ENCODE data around the gene ANKRD23.
A peak's percentile ranks its signal among the peaks of the same experiment; 100 is the strongest.

ANKRD23 gene

DNA sequence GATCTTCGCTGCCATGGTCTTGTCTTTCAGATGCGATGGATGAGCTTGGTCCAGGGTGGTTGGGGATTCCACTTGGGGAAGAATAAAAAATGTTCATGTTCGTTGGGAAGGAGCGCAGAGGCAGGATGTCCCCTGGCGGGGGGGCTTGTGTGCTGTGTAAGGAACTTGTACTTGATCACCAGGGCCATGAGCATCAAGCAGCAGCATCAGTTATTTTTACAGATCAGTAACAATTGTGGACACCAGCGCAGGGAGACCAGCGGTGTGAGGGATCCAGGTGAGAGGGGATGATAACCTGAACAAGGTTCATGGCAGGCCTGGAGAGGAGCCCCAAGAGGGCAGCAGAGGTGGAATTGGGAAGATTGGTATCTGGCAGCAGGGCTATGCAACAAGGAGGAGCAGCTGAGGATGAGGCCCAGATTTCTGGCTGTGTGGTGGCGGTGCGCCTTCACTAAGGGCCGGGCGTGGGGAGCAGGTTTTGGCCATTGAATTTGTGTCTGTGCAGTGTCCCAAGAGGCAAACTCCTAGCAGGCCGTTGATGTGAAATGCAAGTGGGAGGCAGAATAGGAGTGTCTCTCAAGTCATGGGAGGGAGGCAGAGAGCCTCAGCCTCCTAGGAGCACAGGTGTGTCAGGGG lies 23.8 kb downstream of the ANKRD23 start:
- Histone ChIP-seq H3K9ac (ENCODE audit: low read depth, low read length) (no peak overlapping the region), H3K4me3 (ENCODE audit: low read length) (no peak overlapping the region), H3K36me3 (ENCODE audit: insufficient read depth, low read length) (peaks cover 44% of the 10 kb centered on the region), H3K4me1 (ENCODE audit: insufficient read depth, low read length) (peaks cover 15% of the 10 kb centered on the region; the same call in 1 of the 2 replicates), H3K9me3 (ENCODE audit: insufficient read depth, low read depth, low read length) (no peaks in the 10 kb centered on the region), H3K27ac (ENCODE audit: low read depth, low read length) (no peak overlapping the region), H3K27me3 (ENCODE audit: insufficient read depth, low read length) (no peaks in the 10 kb centered on the region; the same call in 1 of the 2 replicates)
- WGBS = 92% methylated on average over 12 of the region's 12 CpGs

DNA sequence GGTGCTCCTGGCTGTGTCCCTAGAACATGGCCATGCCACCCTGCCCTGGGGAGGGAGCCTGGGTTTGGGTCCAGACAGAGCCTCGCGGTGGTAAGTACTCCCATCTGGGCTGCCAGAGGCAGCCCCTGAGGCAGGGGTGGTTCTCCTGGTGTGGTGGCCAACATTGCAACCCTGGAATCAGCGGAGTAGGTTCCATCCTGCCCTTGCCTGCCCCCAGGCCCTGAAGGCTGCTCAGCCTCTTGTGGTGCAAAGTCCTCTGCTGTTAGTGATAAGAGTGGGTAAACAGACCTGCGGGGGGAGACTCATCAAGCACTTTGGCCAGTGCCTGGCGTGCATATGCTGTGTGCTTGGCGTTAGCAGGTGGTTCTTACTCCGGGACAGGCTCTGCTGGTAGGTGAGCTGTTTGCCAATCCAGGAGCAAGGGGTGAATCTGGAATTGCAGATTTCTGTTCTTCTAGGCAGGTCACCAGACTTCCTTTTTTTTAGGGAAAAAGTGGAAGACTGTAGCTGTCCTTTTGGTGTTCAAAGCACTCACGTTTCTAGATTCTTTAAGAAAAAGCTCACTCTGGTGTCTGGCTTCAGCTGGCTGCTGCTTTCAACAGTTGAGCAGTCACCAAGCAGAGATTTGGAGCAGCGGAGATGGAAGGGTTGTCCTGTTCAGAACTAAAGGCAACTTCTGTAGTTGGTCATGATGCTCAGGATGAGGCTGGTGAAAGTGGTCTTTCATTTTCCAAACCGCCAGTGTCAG lies 24.5 kb downstream of the ANKRD23 start:
- Histone ChIP-seq H3K36me3 (ENCODE audit: insufficient read depth, low read length) (peaks cover 37% of the 10 kb centered on the region), H3K9ac (ENCODE audit: low read depth, low read length) (no peak overlapping the region), H3K4me1 (ENCODE audit: insufficient read depth, low read length) (peaks cover 17% of the 10 kb centered on the region; the same call in 1 of the 2 replicates), H3K9me3 (ENCODE audit: insufficient read depth, low read depth, low read length) (no peaks in the 10 kb centered on the region), H3K27ac (ENCODE audit: low read depth, low read length) (no peak overlapping the region), H3K4me3 (ENCODE audit: low read length) (no peak overlapping the region), H3K27me3 (ENCODE audit: insufficient read depth, low read length) (no peaks in the 10 kb centered on the region; the same call in 1 of the 2 replicates)
- WGBS = 77% methylated on average over 10 of the region's 10 CpGs

DNA sequence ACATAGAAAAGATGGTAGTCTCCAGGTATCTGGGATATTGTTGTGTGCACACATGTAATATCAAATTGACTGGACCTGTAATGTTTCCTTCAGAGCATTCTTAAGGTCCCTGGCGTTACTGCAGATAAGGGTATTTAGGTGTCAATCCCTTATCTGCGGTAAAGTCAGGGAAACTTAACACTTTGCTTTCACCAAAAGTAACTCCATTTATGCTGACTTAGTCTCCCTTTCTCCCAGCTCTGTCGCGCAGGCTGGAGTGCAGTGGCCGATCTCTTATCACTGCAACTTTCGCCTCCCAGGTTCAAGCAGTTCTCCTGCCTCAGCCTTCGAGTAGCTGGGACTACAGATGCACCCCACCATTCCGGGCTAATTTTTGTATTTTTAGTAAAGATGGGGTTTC lies 25.9 kb downstream of the ANKRD23 start:
- 82% methylated on average over 8 of the region's 8 CpGs for WGBS
- Histone ChIP-seq H3K9ac (ENCODE audit: low read depth, low read length) (no peak overlapping the region), H3K4me1 (ENCODE audit: insufficient read depth, low read length) (peaks cover 17% of the 10 kb centered on the region; the same call in 1 of the 2 replicates), H3K27me3 (ENCODE audit: insufficient read depth, low read length) (no peaks in the 10 kb centered on the region; the same call in 1 of the 2 replicates), H3K27ac (ENCODE audit: low read depth, low read length) (no peak overlapping the region), H3K4me3 (ENCODE audit: low read length) (peak overlapping the region; percentile 64), H3K9me3 (ENCODE audit: insufficient read depth, low read depth, low read length) (no peaks in the 10 kb centered on the region), H3K36me3 (ENCODE audit: insufficient read depth, low read length) (peaks cover 25% of the 10 kb centered on the region)

DNA sequence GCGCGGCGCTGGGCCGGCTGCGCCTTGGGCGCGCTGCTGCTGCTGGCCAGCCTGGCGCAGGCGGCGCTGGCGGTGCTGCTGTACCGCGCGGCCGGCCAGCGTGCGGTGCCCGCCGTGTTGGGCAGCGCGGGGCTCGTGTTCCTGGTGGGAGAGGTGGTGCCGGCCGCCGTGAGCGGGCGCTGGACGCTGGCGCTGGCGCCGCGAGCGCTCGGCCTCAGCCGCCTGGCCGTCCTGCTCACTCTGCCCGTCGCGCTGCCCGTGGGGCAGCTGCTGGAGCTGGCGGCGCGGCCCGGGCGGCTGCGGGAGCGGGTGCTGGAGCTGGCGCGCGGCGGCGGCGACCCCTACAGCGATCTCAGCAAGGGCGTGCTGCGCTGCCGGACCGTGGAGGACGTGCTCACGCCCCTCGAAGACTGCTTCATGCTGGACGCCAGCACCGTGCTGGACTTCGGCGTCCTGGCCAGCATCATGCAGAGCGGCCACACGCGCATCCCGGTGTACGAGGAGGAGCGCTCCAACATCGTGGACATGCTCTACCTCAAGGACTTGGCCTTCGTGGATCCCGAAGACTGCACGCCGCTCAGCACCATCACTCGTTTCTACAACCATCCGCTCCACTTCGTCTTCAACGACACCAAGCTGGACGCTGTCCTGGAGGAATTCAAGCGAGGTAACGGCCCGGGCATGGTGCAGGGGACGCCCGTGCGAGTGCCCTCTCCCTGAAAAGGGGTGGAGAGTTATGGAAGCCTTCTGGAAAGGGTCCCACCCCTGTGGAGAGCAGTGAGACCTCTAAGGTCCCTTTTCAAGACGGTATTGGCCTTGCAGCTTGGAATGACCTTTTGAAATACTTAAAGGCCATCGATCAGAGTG lies 26.8 kb downstream of the ANKRD23 start:
- peak overlapping the region; percentile 64 for H3K4me3 ChIP-seq (ENCODE audit: low read length)
- H3K27me3 ChIP-seq (ENCODE audit: insufficient read depth, low read length) = no peaks in the 10 kb centered on the region; the same call in 1 of the 2 replicates
- WGBS = 2% methylated on average over 89 of the region's 89 CpGs
- H3K4me1 ChIP-seq (ENCODE audit: insufficient read depth, low read length) = peaks cover 17% of the 10 kb centered on the region; the same call in 1 of the 2 replicates
- H3K9ac ChIP-seq (ENCODE audit: low read depth, low read length) = peak overlapping the region; percentile 81
- H3K27ac ChIP-seq (ENCODE audit: low read depth, low read length) = no peak overlapping the region
- H3K9me3 ChIP-seq (ENCODE audit: insufficient read depth, low read depth, low read length) = no peaks in the 10 kb centered on the region
- peaks cover 19% of the 10 kb centered on the region for H3K36me3 ChIP-seq (ENCODE audit: insufficient read depth, low read length)

DNA sequence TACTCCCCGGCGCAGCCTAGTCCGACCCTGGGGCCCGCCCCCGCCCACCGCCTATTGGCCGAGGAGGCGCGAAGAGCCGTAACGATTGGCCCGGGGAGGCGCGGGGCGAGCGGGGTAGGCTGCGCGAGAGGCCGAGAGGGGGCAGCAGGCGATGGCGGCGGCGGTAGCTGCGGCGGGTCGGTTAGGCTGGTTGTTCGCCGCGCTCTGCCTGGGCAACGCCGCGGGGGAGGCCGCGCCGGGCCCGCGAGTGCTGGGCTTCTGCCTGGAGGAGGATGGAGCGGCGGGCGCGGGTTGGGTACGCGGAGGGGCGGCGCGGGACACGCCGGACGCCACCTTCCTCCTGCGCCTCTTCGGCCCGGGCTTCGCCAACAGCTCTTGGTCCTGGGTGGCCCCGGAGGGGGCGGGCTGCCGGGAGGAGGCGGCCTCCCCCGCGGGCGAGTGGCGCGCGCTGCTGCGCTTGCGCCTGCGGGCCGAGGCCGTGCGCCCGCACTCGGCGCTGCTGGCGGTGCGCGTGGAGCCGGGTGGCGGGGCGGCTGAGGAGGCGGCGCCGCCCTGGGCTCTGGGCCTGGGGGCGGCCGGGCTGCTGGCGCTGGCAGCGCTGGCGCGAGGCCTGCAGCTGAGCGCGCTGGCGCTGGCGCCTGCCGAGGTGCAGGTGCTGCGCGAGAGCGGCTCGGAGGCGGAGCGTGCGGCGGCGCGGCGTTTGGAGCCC lies 27.5 kb downstream of the ANKRD23 start, which contains the start of gene CNNM3:
Gene CNNM3, plus strand, starts transcription at position 142 of the 709 bp plus-strand sequence. Its CDS starts 10 bp downstream, at position 152.
- peak within 1 kb of the TSS; percentile 84 for H3K27ac ChIP-seq (ENCODE audit: low read depth, low read length)
- no peaks in the 10 kb centered on the region; the same call in 1 of the 2 replicates for H3K27me3 ChIP-seq (ENCODE audit: insufficient read depth, low read length)
- WGBS = under 1% methylated on average over 103 of the region's 103 CpGs
- H3K4me3 ChIP-seq (ENCODE audit: low read length) = peak within 1 kb of the TSS; percentile 64
- H3K36me3 ChIP-seq (ENCODE audit: insufficient read depth, low read length) = peaks cover 18% of the 10 kb centered on the region
- peaks cover 17% of the 10 kb centered on the region; the same call in 1 of the 2 replicates for H3K4me1 ChIP-seq (ENCODE audit: insufficient read depth, low read length)
- H3K9ac ChIP-seq (ENCODE audit: low read depth, low read length) = peak within 1 kb of the TSS; percentile 81
- H3K9me3 ChIP-seq (ENCODE audit: insufficient read depth, low read depth, low read length) = no peaks in the 10 kb centered on the region

DNA sequence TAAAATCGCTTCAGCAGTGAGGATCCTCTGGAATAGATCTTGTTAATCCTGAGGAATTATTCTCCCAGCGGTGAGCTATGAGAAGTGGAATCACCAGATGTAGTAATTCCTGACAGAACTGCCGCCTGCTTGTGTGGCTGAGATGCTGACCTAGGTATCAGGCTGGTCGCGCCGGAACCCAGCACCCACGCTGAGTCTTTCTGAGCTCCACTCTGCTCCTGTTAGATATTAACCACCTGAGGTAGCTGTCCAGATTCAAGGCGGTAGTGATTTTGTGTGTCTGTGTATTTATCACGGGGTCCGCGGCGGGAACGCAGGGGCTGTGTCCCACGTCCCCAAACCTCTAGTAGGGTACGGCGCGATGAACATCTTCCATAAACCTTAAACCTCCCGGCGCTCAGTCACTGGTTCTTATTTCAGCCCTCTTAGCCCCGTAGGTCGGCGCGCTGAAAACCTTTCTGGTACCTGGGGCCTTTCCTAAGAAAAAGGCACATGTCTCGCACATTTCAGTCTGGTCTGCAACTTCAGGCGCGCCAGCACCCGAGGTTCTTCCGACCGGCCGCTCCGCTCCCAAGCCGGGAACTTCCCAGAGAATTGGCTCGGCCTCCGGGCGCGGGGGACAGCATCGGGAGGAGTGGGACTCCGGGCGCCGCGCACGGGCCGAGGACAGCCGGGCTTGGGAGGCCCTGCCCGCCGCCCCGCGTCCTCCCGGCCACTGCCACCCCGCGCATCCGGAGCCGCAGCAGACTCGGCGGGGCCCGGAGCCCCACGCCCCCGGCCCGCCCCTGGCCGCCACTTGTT lies 28.3 kb downstream of the ANKRD23 start:
- Histone ChIP-seq H3K4me3 (ENCODE audit: low read length) (peak overlapping the region; percentile 64), H3K9ac (ENCODE audit: low read depth, low read length) (peak overlapping the region; percentile 59), H3K4me1 (ENCODE audit: insufficient read depth, low read length) (peaks cover 17% of the 10 kb centered on the region; the same call in 1 of the 2 replicates), H3K9me3 (ENCODE audit: insufficient read depth, low read depth, low read length) (no peaks in the 10 kb centered on the region), H3K36me3 (ENCODE audit: insufficient read depth, low read length) (peaks cover 15% of the 10 kb centered on the region), H3K27me3 (ENCODE audit: insufficient read depth, low read length) (no peaks in the 10 kb centered on the region; the same call in 1 of the 2 replicates), H3K27ac (ENCODE audit: low read depth, low read length) (no peak overlapping the region)
- WGBS = 3% methylated on average over 60 of the region's 60 CpGs

DNA sequence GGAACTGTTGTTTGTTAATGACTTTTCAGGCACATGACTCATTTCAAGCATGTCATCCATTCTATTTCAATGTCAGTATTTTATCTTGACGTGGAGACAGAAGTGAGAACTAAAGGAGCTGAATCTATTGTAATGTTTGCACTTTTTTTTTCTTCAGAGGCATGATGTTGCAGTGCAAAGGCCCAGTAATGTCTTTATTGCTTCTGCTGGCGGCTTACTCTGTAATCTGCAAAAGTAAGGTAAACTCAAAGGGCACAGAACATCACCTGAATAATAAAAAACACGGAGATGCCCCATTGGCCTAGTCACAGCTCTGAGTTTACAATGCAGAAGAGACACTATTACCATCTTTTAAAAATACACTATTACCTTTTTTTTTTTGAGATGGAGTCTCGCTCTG lies 30.2 kb downstream of the ANKRD23 start:
- no peaks in the 10 kb centered on the region for H3K9me3 ChIP-seq (ENCODE audit: insufficient read depth, low read depth, low read length)
- H3K4me3 ChIP-seq (ENCODE audit: low read length) = no peak overlapping the region
- WGBS = 88% methylated on average over 4 of the region's 4 CpGs
- no peak overlapping the region for H3K27ac ChIP-seq (ENCODE audit: low read depth, low read length)
- no peaks in the 10 kb centered on the region; the same call in 1 of the 2 replicates for H3K27me3 ChIP-seq (ENCODE audit: insufficient read depth, low read length)
- H3K36me3 ChIP-seq (ENCODE audit: insufficient read depth, low read length) = peaks cover 15% of the 10 kb centered on the region
- no peak overlapping the region for H3K9ac ChIP-seq (ENCODE audit: low read depth, low read length)
- peaks cover 13% of the 10 kb centered on the region; the same call in 1 of the 2 replicates for H3K4me1 ChIP-seq (ENCODE audit: insufficient read depth, low read length)

DNA sequence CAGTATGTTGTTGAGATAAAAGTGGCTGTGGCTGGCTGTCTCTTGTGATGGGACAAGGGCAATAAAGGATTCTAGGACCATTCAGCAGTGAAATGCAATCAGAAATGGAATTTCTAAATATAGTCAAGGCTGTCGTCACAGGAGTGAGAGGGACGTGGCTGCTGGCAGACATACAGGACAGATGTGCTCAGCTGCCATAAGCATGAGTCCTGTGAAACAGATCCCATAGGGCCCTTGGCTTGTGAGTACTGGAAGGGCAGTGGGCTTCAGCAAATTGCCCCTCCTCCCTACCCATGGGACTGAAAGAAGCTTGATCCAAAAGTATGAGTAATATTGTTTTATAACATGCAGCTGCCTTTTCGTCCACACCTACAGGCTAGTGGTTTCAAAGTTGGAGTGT lies 31.9 kb downstream of the ANKRD23 start:
- H3K9me3 ChIP-seq (ENCODE audit: insufficient read depth, low read depth, low read length) = no peaks in the 10 kb centered on the region
- H3K36me3 ChIP-seq (ENCODE audit: insufficient read depth, low read length) = peaks cover 8% of the 10 kb centered on the region; the same call in 1 of the 2 replicates
- H3K9ac ChIP-seq (ENCODE audit: low read depth, low read length) = no peak overlapping the region
- 91% methylated on average over 3 of the region's 3 CpGs for WGBS
- 0 out of 2 replicates have a peak, but pooled peaks cover 3% of the 10 kb centered on the region for H3K4me1 ChIP-seq (ENCODE audit: insufficient read depth, low read length)
- no peak overlapping the region for H3K27ac ChIP-seq (ENCODE audit: low read depth, low read length)
- no peaks in the 10 kb centered on the region for H3K27me3 ChIP-seq (ENCODE audit: insufficient read depth, low read length)
- no peak overlapping the region for H3K4me3 ChIP-seq (ENCODE audit: low read length)

DNA sequence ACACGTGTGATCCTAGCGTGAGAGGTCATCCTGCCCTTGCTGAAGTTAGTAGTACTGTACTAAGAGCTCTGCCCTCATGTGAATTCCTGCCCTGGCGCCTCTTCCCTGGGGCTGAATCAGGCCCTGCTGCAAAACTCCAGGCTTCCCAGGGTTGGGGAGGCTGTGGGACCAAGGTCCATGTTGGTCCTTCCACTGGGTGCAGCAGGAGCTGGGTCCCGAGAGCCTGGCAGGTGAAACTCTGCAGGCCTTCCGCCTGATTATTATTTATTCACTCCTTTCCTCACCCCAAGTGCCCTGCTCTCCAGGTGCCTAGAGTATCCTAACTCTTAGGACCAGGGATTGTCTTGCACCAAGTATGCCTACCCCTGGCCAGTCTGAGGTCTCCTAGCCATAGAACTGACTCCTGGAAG lies 33.0 kb downstream of the ANKRD23 start:
- Histone ChIP-seq H3K9ac (ENCODE audit: low read depth, low read length) (no peak overlapping the region), H3K27ac (ENCODE audit: low read depth, low read length) (no peak overlapping the region), H3K36me3 (ENCODE audit: insufficient read depth, low read length) (peaks cover 8% of the 10 kb centered on the region; the same call in 1 of the 2 replicates), H3K4me3 (ENCODE audit: low read length) (no peak overlapping the region), H3K27me3 (ENCODE audit: insufficient read depth, low read length) (no peaks in the 10 kb centered on the region), H3K4me1 (ENCODE audit: insufficient read depth, low read length) (0 out of 2 replicates have a peak, but pooled peaks cover 3% of the 10 kb centered on the region), H3K9me3 (ENCODE audit: insufficient read depth, low read depth, low read length) (no peaks in the 10 kb centered on the region)
- WGBS = 94% methylated on average over 5 of the region's 5 CpGs

All from HUES64 (cell line).